Fibroblast of the aortic adventitia (primary cell): ENCODE measurements around the gene GAPT. TPM values are rescaled to one million over a fixed set of nuclear protein-coding genes. Genes with fewer than 3 reads are reported as not detected.

Experiments
- DNase-seq: peaks from one replicate; pipeline ENCODE4 v3.0.0-alpha.2; 2010; ENCODE audit warnings: low read depth
- H3K4me3 ChIP-seq: 2 replicates; pipeline ENCODE4 v1.5.1; 2011; ENCODE audit warnings: low read depth, mild to moderate bottlenecking, control low read depth, low read length, moderate library complexity
- CTCF ChIP-seq: IDR thresholded peaks from 2 replicates; pipeline ENCODE4 v1.5.1; 2011; ENCODE audit warnings: mild to moderate bottlenecking, low read length, control low read depth, inconsistent platforms; ENCODE audit not compliant: insufficient read depth
- total RNA-seq: library from RNA; depleted of rRNA; stranded (reverse); fragments of >200 nt; gene quantifications from 2 replicates; pipeline ENCODE4 v1.2.3, GENCODE V29; 2012; ENCODE audit warnings: low replicate concordance

Gene GAPT
- total RNA-seq, 1 donor, result not detected

GRCh38 chr5:58475404-58475803 lies 15.8 kb upstream of the GAPT start:
- TF ChIP-seq CTCF, result no peak

GRCh38 chr5:58477760-58478376 lies 13.4 kb upstream of the GAPT start:
- no peak for DNase-seq
- H3K4me3 ChIP-seq, result no peak overlapping the region
- no peak for TF ChIP-seq CTCF

More at GRCh38 chr5:58475404-58475803, 15.8 kb upstream of the GAPT start:
- no peak for DNase-seq
- H3K4me3 ChIP-seq, result no peak overlapping the region

GRCh38 chr5:58481066-58481676 lies 10.1 kb upstream of the GAPT start:
- no peak for TF ChIP-seq CTCF
- DNase-seq, result no peak
- no peak overlapping the region for H3K4me3 ChIP-seq

GRCh38 chr5:58481828-58482227 lies 9.4 kb upstream of the GAPT start:
- DNase-seq, result no peak
- no peak for TF ChIP-seq CTCF
- no peak overlapping the region for H3K4me3 ChIP-seq

- no peak for TF ChIP-seq CTCF
- DNase-seq, result no peak
- H3K4me3 ChIP-seq, result no peak overlapping the region
Observed at GRCh38 chr5:58482536-58482935, 8.7 kb upstream of the GAPT start.

- no peak for DNase-seq
- no peak overlapping the region for H3K4me3 ChIP-seq
- TF ChIP-seq CTCF, result no peak
Observed at GRCh38 chr5:58484505-58484904, 6.7 kb upstream of the GAPT start.
